ENCODE data around the gene ATP1A1. TPM values are rescaled to one million over a fixed set of nuclear protein-coding genes. Genes with fewer than 3 reads are reported as not detected.

Gene ATP1A1
- total and polyA plus RNA-seq, 2 donors (not counting 3 experiments of a cell fraction or from before 2014, with no cell fraction given) = 263 to 325 TPM

DNA sequence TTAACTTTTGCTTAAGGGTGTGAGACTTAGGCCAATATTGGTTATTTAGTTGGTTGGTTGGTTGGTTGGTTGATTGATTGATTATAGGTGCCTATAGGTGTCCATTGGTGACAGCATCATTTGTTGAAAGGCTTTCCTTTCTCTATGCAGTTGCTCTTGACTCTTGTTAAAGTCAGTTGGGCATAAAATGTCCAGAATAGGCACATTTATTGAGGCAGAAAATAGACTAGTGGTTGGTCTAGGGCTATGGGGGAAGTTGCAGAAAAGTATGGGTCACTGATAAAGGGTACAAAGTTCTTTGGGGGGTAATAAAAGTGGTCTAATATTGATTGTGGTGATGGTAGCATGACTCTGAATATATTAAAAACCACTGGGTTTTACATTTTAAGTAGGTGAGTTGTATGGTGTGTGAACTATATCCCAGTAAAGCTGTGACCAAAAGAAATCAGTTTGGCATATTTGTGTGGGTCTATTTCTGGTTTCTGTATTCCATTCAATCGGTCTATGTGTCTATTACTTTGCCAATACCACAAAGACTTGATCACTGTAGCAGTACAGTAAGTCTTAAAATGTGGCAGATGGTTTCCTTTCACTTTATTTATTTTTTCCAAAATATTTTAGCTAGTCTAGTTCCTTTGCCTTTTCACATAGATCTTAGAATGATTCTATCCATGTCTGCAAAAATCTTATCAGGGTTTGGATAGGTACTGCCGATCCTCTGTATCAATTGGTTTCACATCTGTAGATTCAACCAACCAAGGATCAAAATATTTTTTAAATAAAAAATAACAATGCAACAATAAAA lies 63.0 kb downstream of the ATP1A1 start:
- Histone ChIP-seq H4K20me1 (replicated peaks; ENCODE audit: control insufficient read depth, extremely low read depth, insufficient read depth, low read length) (no peaks in the 10 kb centered on the region), H3K9me1 (replicated peaks; ENCODE audit: control insufficient read depth, extremely low read depth, insufficient read depth, low read length) (no peaks in the 10 kb centered on the region), H3K79me2 (ENCODE audit: control insufficient read depth, insufficient read depth, low read length) (no peaks in the 10 kb centered on the region), H3K4me3 (replicated peaks in 1 of 3; ENCODE audit: insufficient read depth in 1 of 3, low read depth in 1 of 3, low read length in 3 of 3) (no peak overlapping the region), H3K4me2 (ENCODE audit: insufficient read depth, low read length) (no peak overlapping the region), H3K4me1 (ENCODE audit: control insufficient read depth, extremely low read depth, insufficient read depth, low read length) (peaks cover 24% of the 10 kb centered on the region), H3K9ac (replicated peaks; ENCODE audit: extremely low read depth, insufficient read depth, low read length) (no peak overlapping the region), H2AFZ (ENCODE audit: low read depth, low read length) (no peak overlapping the region), H3K9me3 (replicated peaks; ENCODE audit: control insufficient read depth, insufficient read depth, low read length) (no peaks in the 10 kb centered on the region), H3K27ac (ENCODE audit: insufficient read depth, low read depth, low read length) (no peak overlapping the region), H3K36me3 (ENCODE audit: control insufficient read depth in 2 of 2, extremely low read depth in 1 of 2, insufficient read depth in 2 of 2, low read length in 2 of 2) (no peaks in the 10 kb centered on the region), H3K27me3 (ENCODE audit: control insufficient read depth in 2 of 2, insufficient read depth in 2 of 2, low read length in 2 of 2) (no peaks in the 10 kb centered on the region)
- no TSS peak for BruUV-seq (replicated peaks)
- dilution Hi-C loops (cut with MboI; ENCODE audit: extremely low pct_ligation_motif_present, low sequenced_read_pairs) (no loop called here), intact Hi-C loops (cut with micrococcal nuclease) (loop anchor here (5.0 kb wide), 1 partner anchor 136 kb away; the partner anchor contains the start of gene CD58)
- ChIA-PET CTCF (interaction anchor here (1.6 to 2.6 kb wide), 2 partner anchors 17 to 31 kb away, joined by 4 to 9 read pairs; no protein-coding TSS in a partner anchor), POLR2A (no interaction called here)
- DNase-seq (ENCODE audit: low read depth, low spot score) (no peak), FAIRE-seq (no peak)
- TF ChIP-seq POLR2A (IDR thresholded peaks at IDR 0.05; ENCODE audit: low read depth, low read length) (no peak), JUN (IDR thresholded peaks at IDR 0.05; ENCODE audit: borderline replicate concordance, insufficient read depth, insufficient read length, low read depth) (no peak), FOS (IDR thresholded peaks at IDR 0.05; ENCODE audit: borderline replicate concordance, insufficient read depth, low read length) (no peak), POLR2AphosphoS5 (IDR thresholded peaks at IDR 0.05; ENCODE audit: insufficient read depth, low read depth, low read length) (no peak), MYC (IDR thresholded peaks at IDR 0.05; ENCODE audit: low read depth, low read length) (no peak), EZH2 (IDR thresholded peaks at IDR 0.05; ENCODE audit: borderline replicate concordance, low read depth, low read length, severe bottlenecking) (no peak), GATA2 (IDR thresholded peaks at IDR 0.05; ENCODE audit: insufficient read depth, insufficient read length, low read depth, low read length) (no peak), MAX (IDR thresholded peaks at IDR 0.05; ENCODE audit: insufficient read depth, insufficient read length) (no peak)
- TF ChIP-seq, protein P1, sequence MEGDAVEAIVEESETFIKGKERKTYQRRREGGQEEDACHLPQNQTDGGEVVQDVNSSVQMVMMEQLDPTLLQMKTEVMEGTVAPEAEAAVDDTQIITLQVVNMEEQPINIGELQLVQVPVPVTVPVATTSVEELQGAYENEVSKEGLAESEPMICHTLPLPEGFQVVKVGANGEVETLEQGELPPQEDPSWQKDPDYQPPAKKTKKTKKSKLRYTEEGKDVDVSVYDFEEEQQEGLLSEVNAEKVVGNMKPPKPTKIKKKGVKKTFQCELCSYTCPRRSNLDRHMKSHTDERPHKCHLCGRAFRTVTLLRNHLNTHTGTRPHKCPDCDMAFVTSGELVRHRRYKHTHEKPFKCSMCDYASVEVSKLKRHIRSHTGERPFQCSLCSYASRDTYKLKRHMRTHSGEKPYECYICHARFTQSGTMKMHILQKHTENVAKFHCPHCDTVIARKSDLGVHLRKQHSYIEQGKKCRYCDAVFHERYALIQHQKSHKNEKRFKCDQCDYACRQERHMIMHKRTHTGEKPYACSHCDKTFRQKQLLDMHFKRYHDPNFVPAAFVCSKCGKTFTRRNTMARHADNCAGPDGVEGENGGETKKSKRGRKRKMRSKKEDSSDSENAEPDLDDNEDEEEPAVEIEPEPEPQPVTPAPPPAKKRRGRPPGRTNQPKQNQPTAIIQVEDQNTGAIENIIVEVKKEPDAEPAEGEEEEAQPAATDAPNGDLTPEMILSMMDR (IDR thresholded peaks at IDR 0.05; ENCODE audit: extremely low read depth in 1 of 2, insufficient read depth in 1 of 2, low read depth in 1 of 2, low read length in 2 of 2) = no peak
